ENCODE data around the gene RPGR. TPM values are rescaled to one million over a fixed set of nuclear protein-coding genes. Genes with fewer than 3 reads are reported as not detected.

Gene RPGR
- total RNA-seq, 1 experiment from 2014 or later: 8.5 TPM

- no TSS peak for BruUV-seq (replicated peaks)
- no peak overlapping the region for H3K27ac Mint-ChIP-seq (ENCODE audit: unreplicated experiment)
- no peak for DNase-seq
- H3K4me1 ChIP-seq: no peaks in the 10 kb centered on the region
- no peak overlapping the region for H3K4me3 ChIP-seq (ENCODE audit: low read depth, low read length)
- H3K4me3 Mint-ChIP-seq (ENCODE audit: unreplicated experiment): no peak overlapping the region
- intact Hi-C loops (cut with micrococcal nuclease; ENCODE audit: unreplicated experiment): no loop called here
- H3K36me3 Mint-ChIP-seq (ENCODE audit: insufficient read depth, unreplicated experiment): no peaks in the 10 kb centered on the region
- H3K27me3 ChIP-seq (replicated peaks; ENCODE audit: control insufficient read depth, insufficient read depth, low read length): no peaks in the 10 kb centered on the region
- no peaks in the 10 kb centered on the region for H3K9me3 ChIP-seq
- CTCF ChIA-PET: no interaction called here
- H3K4me1 Mint-ChIP-seq (ENCODE audit: low read depth, unreplicated experiment): peaks cover 6% of the 10 kb centered on the region
- POLR2A ChIA-PET: no interaction called here
- H3K36me3 ChIP-seq (ENCODE audit: control insufficient read depth, insufficient read depth, low read length): no peaks in the 10 kb centered on the region; the same call in 1 of the 2 replicates
- H3K27me3 Mint-ChIP-seq (ENCODE audit: insufficient read depth, unreplicated experiment): no peaks in the 10 kb centered on the region
- H3K9me3 Mint-ChIP-seq (ENCODE audit: unreplicated experiment): no peaks in the 10 kb centered on the region
- TF ChIP-seq, protein P1, sequence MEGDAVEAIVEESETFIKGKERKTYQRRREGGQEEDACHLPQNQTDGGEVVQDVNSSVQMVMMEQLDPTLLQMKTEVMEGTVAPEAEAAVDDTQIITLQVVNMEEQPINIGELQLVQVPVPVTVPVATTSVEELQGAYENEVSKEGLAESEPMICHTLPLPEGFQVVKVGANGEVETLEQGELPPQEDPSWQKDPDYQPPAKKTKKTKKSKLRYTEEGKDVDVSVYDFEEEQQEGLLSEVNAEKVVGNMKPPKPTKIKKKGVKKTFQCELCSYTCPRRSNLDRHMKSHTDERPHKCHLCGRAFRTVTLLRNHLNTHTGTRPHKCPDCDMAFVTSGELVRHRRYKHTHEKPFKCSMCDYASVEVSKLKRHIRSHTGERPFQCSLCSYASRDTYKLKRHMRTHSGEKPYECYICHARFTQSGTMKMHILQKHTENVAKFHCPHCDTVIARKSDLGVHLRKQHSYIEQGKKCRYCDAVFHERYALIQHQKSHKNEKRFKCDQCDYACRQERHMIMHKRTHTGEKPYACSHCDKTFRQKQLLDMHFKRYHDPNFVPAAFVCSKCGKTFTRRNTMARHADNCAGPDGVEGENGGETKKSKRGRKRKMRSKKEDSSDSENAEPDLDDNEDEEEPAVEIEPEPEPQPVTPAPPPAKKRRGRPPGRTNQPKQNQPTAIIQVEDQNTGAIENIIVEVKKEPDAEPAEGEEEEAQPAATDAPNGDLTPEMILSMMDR (IDR thresholded peaks at IDR 0.05; ENCODE audit: insufficient read depth in 1 of 2, low read depth in 1 of 2, low read length in 1 of 2, severe bottlenecking in 1 of 2, unreplicated experiment in 1 of 2): no peak
Measured at GRCh38 chrX:38318196-38318595, 9.1 kb downstream of the RPGR start.

- no peak overlapping the region for H3K4me3 ChIP-seq (ENCODE audit: low read depth, low read length)
- DNase-seq: no peak
- ChIA-PET CTCF (no interaction called here), POLR2A (no interaction called here)
- H3K27ac Mint-ChIP-seq (ENCODE audit: unreplicated experiment): no peak overlapping the region
- no peaks in the 10 kb centered on the region for H3K27me3 Mint-ChIP-seq (ENCODE audit: insufficient read depth, unreplicated experiment)
- H3K36me3 Mint-ChIP-seq (ENCODE audit: insufficient read depth, unreplicated experiment): no peaks in the 10 kb centered on the region
- no peaks in the 10 kb centered on the region for H3K4me1 Mint-ChIP-seq (ENCODE audit: low read depth, unreplicated experiment)
- no peaks in the 10 kb centered on the region; the same call in 1 of the 2 replicates for H3K36me3 ChIP-seq (ENCODE audit: control insufficient read depth, insufficient read depth, low read length)
- H3K9me3 Mint-ChIP-seq (ENCODE audit: unreplicated experiment): no peaks in the 10 kb centered on the region
- intact Hi-C loops (cut with micrococcal nuclease; ENCODE audit: unreplicated experiment): no loop called here
- H3K4me3 Mint-ChIP-seq (ENCODE audit: unreplicated experiment): no peak overlapping the region
- no TSS peak for BruUV-seq (replicated peaks)
- H3K27me3 ChIP-seq (replicated peaks; ENCODE audit: control insufficient read depth, insufficient read depth, low read length): no peaks in the 10 kb centered on the region
- no peaks in the 10 kb centered on the region for H3K4me1 ChIP-seq
- H3K9me3 ChIP-seq: no peaks in the 10 kb centered on the region
- TF ChIP-seq, protein P1 (IDR thresholded peaks at IDR 0.05; ENCODE audit: insufficient read depth in 1 of 2, low read depth in 1 of 2, low read length in 1 of 2, severe bottlenecking in 1 of 2, unreplicated experiment in 1 of 2): no peak
Measured at GRCh38 chrX:38315186-38315585, 12.1 kb downstream of the RPGR start.

DNA sequence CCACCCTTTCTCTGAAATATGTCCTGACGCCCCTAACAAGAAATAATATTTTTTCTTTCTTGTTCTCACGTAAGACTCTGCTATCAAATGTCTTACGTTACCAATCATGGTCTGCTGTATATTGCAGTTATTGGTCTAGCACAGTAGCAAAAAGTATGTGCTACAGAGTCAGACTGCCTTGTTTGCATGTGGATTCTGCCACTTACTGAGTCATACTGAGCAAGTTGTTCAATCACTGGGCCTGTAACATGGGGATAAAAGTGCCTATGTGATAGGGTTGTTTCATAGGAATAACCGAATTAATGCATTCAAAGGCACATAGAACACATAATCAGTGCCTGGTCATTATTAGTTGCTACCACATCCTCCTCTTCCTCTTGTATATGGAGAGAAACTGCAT lies 14.1 kb downstream of the RPGR start:
- Histone ChIP-seq H3K27me3 (replicated peaks; ENCODE audit: control insufficient read depth, insufficient read depth, low read length) (no peaks in the 10 kb centered on the region), H3K9me3 (no peaks in the 10 kb centered on the region), H3K36me3 (ENCODE audit: control insufficient read depth, insufficient read depth, low read length) (no peaks in the 10 kb centered on the region), H3K4me3 (ENCODE audit: low read depth, low read length) (no peak overlapping the region), H3K4me1 (no peaks in the 10 kb centered on the region)
- TF ChIP-seq, protein P1 (IDR thresholded peaks at IDR 0.05; ENCODE audit: insufficient read depth in 1 of 2, low read depth in 1 of 2, low read length in 1 of 2, severe bottlenecking in 1 of 2, unreplicated experiment in 1 of 2): no peak
- H3K4me3 Mint-ChIP-seq (ENCODE audit: unreplicated experiment): no peak overlapping the region
- no peaks in the 10 kb centered on the region for H3K4me1 Mint-ChIP-seq (ENCODE audit: low read depth, unreplicated experiment)
- ChIA-PET POLR2A (no interaction called here), CTCF (no interaction called here)
- intact Hi-C loops (cut with micrococcal nuclease; ENCODE audit: unreplicated experiment): no loop called here
- no peak overlapping the region for H3K27ac Mint-ChIP-seq (ENCODE audit: unreplicated experiment)
- BruUV-seq (replicated peaks): no TSS peak
- DNase-seq: no peak
- H3K9me3 Mint-ChIP-seq (ENCODE audit: unreplicated experiment): no peaks in the 10 kb centered on the region
- H3K36me3 Mint-ChIP-seq (ENCODE audit: insufficient read depth, unreplicated experiment): no peaks in the 10 kb centered on the region
- H3K27me3 Mint-ChIP-seq (ENCODE audit: insufficient read depth, unreplicated experiment): no peaks in the 10 kb centered on the region

Measured in Caco-2 (cell line).